ENCODE measurements around the gene RHOF.

RHOF gene

DNA sequence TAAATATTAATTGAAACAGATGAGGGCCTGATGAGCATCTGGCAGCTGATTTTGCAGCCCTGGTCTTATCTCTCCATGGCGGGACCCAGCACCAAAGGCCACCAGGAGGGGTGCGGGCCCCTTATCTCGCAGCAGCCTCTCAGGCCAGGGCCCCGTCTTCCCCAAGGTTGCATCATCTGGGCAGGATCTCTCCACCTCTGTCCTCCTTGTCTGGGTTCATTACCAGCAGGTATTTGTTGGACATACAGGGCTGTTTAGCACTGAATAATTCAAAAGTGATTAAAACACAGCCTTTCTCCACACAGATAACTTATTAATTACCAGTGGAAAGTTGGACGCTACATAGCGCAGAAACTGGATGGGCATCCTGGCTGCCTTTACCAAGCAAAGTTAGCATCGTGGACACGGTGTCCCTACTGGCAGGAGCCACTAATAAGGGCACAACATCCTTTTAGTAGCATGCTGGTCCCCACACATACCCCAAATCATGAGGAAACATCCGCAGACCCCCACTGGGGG lies 55.1 kb downstream of the RHOF start:
- no peak for DNase-seq

DNA sequence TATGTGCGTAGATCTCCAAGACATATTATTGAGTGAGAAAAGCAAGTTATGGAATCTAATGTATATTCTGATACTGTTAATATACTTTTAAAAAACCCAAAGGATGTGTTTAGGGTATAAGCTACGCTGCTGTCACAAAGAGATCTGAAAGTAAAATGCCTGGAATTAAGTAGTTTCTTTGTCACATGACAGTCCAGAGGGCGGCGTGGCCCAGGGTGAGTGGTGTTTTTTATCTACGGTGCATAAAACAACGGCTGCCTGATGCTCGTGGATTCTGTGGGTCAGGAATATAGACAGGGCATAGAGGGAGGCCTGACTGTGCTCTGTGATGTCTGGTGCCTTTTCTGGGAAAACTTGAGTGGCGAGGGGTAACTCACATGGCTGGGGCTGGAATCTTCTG lies 59.6 kb downstream of the RHOF start:
- DNase-seq = no peak

DNA sequence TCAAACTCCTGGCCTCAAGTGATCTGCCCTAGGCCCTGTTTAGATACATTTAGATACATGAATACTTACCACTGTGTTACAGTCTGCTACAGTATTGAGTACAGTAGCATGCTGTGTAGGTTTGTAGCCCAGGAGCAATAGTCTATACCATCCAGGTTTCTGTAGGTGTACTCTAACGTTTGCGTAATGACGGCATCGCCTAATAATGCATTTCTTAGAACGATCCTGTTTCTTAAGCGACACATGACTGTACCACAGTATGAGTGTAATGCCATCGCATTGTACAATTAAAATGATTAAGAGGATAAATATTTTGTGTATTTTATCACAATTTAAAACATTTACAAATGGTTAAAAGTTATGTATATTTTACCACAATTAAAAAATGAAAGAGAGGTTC lies 62.0 kb downstream of the RHOF start:
- no peak for DNase-seq

DNA sequence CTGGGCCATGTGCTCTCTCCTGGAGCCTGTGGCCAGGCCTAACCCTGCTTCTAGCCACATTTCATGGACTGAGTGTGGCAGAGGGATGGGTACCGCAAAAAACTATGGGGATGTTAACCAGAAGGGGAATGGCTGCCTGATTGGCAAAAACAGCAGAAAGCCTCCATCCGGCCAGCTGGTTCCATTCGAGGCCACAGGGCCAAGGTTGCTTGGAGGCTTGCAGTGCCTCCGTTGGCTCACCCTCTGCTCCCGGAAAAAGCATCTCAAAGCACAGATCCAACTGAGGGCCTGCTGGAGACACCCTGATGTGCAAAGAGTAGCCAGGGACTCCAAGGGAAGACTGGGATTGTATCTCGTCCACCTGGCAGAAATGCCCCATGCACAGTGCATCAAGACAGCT lies 64.5 kb downstream of the RHOF start:
- DNase-seq = no peak
